GM18511 (cell line): ENCODE data around the gene PLEKHM2.
"Not testable (repeated sequence)": the region's sequence is repeated elsewhere in the genome, so short reads cannot be mapped to it uniquely, and the experiment has no call there.

Experiments used
- ATAC-seq: cut with Tn5 transposase; IDR thresholded peaks from one replicate; pipeline ENCODE4 v1.9.1; 2021; ENCODE audit warnings: mild to moderate bottlenecking, moderate library complexity; ENCODE audit not compliant: unreplicated experiment

Gene PLEKHM2, protein sequence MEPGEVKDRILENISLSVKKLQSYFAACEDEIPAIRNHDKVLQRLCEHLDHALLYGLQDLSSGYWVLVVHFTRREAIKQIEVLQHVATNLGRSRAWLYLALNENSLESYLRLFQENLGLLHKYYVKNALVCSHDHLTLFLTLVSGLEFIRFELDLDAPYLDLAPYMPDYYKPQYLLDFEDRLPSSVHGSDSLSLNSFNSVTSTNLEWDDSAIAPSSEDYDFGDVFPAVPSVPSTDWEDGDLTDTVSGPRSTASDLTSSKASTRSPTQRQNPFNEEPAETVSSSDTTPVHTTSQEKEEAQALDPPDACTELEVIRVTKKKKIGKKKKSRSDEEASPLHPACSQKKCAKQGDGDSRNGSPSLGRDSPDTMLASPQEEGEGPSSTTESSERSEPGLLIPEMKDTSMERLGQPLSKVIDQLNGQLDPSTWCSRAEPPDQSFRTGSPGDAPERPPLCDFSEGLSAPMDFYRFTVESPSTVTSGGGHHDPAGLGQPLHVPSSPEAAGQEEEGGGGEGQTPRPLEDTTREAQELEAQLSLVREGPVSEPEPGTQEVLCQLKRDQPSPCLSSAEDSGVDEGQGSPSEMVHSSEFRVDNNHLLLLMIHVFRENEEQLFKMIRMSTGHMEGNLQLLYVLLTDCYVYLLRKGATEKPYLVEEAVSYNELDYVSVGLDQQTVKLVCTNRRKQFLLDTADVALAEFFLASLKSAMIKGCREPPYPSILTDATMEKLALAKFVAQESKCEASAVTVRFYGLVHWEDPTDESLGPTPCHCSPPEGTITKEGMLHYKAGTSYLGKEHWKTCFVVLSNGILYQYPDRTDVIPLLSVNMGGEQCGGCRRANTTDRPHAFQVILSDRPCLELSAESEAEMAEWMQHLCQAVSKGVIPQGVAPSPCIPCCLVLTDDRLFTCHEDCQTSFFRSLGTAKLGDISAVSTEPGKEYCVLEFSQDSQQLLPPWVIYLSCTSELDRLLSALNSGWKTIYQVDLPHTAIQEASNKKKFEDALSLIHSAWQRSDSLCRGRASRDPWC

DNA sequence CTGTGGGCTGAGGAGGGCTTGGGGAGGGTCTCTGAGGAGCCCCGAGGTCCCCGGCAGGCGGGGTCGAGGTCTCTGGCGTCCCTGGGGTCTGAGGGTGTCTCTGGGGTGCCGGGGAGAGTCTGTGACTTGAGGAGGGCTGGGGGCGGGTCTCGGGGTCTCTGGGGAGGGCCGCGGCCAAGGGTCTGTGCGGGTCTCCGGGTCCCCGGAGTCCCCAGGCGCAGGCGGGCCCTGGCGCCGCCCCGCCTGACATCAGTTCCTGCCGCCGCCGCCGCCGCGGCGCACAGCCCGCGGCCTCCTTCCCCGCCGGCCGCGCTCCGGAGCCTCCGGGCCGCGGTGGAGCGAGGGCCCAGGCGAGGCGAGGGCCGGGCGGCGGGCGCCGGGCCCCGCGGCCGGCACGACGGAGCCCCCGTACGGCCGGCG, at the start of gene PLEKHM2:
Gene PLEKHM2, plus strand, starts transcription at position 279 of the 420 bp plus-strand sequence. CDS start 239 bp downstream, outside the sequence.
- ATAC-seq, result no peak

DNA sequence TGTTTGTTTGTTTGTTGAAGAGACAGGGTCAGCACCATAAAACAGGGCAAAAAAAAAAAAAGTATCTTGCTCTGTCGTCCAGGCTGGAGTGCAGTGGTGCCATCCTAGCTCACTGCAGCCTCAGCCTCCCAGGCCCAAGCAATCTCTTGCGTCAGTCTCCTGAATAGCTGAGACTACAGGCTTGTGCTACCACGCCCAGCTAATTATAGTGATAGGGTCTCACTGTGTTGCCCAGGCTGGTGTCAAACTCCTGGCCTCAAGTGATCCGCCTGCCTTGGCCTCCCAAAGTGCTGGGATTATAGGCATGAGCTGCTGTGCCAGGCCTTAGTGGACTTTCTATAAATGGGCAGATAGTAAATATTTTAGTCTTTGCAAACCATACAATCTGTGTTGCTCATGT, 47.7 kb upstream of the PLEKHM2 start:
- ATAC-seq, result no peak

DNA sequence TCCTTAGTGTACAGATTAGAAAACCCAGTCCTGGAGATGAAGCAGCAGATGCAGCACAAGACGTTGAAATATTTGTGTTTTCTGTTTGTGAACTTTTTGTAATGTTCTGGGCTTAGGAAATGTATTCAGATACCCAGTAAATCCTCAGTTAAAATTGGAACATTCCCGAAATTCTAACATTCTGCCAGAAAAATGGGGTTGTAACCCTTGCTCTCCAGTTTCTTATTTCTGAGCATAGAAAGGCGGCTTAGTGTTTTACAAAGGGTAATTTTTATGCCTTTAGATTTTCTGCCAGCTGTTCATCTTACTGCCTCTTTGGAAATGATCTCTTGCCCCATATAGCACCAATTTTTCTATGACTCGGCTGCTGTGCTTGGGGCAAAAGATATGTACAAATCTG, 46.3 kb upstream of the PLEKHM2 start:
- ATAC-seq, result no peak

DNA sequence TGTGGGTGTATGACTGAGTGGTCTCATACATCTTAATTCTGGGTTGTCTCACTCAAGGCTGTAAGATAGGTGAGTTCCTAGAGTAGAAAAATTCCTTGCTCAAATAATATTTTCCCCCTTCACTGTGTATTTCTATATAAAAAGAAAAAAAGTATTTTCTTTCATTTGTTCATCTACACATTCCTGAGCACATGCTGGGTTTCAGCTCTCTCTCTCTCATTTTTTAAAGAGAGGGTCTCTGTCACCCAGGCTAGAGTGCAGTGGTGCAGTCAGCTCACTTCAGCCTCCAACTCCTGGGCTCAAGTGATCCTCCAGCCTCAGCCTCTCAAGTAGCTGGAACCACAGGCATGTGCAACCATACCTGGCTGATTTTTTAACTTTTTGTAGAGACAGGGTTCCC, 44.9 kb upstream of the PLEKHM2 start:
- no peak for ATAC-seq

DNA sequence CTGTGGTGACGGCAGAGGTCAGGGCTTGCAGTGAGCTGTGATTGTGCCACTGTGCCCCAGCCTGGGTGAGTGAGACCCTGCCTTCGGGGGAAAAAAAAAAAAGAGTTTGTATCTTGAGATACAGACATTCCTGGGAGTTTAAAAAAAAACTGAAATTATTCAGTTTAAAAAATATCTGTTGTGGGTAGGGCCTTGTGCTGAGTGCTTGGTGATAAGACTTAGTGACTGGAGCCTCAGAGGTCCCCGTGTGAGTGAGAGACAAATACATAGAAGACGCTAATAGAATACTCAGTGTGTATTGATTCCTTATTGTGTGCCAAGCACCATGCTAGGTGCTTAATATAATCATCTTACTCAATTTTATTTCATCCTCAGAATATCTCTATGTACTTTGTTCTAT, 44.2 kb upstream of the PLEKHM2 start:
- no peak for ATAC-seq

DNA sequence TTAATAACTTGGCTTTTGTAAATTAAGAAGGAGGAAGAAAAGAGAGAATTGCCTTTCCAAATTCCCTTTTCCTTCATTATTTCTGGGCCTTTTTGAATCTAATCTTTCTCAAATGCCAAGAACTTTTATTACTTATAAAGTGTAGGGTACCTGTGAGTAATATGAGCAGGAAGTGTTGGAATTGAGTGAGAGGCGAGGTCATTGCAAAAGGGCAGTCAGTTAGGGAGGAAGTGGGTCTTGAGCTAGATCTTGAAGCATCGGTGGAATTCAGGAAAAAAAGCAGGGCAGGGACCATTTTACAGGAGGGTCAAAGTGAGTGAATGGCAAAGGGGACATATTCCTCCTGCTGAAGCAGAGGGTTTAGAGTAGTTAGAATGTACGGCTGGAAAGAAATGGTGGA, 43.5 kb upstream of the PLEKHM2 start:
- no peak for ATAC-seq

DNA sequence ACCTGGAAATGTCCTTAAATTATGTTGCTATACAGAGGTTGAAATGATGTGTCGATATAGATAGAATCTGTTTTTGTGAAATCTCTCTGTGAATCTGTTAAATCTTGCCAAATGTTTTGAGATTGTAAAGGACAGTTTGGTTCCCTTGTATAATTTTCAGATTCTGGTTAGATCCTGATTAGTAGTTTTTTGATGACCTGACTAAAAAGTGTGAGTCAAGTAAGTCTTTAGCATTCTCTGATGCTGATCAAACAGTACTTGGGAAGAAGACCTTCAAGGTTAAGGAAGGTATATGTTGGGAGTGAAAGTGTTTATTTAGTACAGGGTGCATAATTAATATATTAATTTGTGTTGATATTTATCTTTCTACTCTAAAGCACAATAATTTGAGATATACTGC, 34.2 kb upstream of the PLEKHM2 start:
- ATAC-seq, result no peak

DNA sequence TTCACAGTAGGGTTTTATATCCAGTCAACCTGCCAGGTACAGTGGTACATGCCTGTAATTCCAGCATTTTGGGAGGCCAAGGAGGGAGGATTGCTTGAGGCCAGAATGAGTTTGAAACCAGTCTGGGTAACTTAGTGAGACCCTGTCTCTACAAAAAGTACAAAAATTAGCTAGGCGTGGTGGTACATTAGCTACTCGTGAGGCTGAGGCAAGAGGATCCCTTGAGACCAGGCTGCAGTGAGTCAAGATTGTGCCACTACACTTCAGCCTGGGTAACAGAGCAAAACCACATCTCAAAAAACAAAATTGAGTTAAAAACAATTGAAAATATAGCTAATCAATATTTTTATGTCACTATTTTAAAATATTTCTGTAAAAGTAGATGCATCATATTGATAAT, 33.7 kb upstream of the PLEKHM2 start:
- no peak for ATAC-seq

DNA sequence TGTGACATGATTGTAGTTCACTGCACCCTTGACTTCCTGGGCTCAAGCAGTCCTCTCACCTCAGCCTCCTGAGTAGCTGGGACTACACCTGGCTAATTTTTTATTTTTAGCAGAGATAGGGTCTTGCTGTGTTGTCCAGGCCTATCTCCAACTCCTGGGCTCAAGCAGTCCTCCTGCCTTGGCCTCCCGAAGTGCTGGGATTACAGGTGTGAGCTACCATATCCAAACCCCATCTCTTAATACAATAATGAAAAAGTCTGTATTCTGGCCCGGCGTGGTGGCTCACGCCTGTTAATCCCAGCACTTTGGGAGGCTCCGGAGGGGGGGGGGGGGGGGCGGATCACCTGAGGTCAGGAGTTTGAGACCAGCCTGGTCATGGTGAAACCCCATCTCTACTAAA, 32.0 kb upstream of the PLEKHM2 start:
- ATAC-seq, result not testable (repeated sequence)

DNA sequence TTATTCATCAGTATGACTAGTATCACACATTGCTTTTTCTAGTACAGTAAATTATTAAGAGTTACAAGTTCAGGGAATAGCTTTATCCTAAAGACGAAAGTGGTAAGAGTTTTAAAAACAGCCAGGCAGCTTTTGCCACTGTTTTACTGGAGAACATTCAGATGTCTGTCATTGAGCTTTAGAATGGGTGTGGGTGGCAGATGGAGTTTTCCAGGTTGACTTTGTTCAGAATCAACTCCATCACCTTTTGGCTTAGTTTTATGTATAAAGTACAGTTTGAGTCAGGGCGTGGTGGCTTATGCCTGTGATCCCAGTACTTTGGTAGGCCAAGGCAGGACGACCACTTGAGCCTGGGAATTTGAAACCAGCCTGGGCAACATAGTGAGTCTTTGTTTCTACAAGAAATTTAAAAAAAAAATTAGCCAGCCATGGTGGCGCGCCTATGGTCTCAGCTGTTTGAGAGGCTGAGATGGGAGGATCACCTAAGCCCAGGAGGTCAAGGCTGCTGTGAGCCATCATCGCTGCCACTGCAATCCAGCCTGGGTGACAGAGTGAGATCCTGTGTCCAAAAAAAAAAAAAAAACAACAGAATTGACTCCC, 29.9 kb upstream of the PLEKHM2 start:
- ATAC-seq, result no peak

DNA sequence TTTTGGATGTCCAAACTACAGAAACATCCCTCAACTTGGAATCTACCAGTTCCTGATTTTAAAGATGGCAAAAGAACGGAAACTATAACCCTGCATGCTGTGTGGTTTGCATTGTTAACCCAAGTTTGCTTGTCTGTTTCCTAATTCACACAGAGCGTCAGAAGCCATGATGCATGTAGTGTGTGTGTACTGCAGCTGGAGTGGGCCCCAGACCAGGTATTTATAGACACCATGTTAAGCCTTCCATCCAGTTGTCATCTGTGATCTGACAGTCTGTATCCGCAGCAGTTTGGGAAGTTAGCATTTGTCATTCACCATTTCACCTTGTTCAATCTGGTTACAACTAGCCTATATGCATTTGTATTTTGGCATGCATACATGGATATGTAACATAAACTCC, 27.7 kb upstream of the PLEKHM2 start:
- ATAC-seq, result no peak

DNA sequence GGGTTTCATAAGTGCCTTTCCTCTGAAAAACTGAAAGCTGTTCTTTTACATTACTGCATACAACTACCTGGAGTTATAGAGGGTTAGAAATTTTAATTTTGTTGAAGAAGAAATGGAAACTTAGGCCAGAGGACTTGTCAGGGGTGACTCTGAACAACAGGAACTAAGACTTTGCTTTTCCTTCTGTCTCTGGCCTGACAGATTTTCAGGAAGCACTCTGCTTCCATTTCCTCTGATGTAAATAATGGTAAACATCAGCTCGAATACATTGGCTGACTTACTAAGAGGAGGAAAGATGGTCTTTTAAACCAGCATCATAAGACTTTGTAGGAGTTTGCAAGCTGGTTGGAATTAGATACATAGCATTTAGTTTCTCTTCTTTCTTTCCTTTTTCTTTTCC, 27.1 kb upstream of the PLEKHM2 start:
- no peak for ATAC-seq

DNA sequence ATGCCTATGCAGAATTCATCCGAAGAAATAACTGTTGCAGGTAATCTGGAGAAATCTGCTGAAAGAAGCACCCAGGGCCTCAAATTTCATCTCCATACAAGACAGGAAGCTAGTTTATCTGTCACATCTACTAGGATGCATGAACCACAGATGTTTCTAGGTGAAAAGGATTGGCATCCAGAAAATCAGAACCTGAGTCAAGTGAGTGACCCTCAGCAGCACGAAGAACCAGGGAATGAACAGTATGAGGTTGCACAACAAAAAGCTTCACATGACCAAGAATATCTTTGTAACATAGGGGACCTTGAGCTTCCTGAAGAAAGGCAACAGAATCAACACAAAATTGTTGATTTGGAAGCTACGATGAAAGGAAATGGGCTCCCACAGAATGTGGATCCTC, 24.0 kb upstream of the PLEKHM2 start:
- no peak for ATAC-seq

DNA sequence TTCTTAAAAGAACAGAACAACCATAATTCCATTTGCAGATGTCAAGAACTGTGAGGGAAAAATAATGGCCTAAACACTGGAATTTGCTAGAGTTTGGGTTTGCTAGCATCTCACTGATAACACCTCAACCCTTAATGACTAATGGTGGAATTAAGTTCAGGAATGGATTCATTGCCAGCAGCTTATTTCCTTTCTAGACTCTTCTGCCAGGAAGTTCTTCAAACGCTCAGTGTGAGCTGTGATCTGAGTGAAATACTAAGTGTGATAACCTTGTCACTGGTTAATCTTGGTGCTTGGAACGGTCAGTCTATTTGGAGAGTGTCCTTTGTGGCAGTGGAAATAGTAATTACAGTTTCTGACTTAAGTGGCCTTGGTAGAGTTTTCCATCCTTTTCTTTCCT, 21.6 kb upstream of the PLEKHM2 start:
- no peak for ATAC-seq

DNA sequence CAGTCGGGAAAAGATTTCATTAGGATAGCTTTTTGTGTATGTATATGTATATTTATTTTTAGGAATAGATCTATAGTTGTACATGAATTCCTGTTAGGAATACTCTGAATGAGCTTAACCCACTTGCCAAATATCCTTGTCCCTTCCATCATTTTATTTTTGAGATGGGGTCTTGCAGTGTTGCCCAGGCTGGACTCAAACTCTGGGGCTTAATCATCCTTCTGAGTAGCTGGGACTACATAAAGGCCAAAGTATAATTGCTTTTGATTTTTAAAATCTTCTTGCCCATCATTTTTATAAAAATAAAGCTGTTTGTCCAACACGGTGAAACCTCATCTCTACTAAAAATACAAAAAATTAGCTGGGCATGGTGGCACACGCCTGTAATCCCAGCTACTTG, 20.2 kb upstream of the PLEKHM2 start:
- no peak for ATAC-seq

DNA sequence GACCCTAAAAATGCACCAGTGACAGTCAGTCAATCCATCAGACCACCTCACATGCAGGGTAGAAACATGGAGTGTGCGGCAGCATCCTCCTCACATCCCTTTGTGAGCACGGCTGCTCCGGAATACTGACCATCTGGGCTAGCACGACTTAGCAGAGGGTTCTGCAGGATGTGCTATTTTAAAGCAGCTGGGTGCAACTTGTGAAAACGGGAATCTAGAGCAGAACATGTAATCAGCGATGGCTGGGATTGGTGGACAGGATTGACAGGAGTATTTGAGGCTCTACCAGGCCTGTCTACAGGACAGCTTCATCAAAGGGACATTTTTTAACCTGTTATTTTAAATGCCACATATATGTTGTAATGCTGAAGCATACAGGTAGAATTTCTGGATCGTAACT, 16.8 kb upstream of the PLEKHM2 start:
- ATAC-seq, result no peak

DNA sequence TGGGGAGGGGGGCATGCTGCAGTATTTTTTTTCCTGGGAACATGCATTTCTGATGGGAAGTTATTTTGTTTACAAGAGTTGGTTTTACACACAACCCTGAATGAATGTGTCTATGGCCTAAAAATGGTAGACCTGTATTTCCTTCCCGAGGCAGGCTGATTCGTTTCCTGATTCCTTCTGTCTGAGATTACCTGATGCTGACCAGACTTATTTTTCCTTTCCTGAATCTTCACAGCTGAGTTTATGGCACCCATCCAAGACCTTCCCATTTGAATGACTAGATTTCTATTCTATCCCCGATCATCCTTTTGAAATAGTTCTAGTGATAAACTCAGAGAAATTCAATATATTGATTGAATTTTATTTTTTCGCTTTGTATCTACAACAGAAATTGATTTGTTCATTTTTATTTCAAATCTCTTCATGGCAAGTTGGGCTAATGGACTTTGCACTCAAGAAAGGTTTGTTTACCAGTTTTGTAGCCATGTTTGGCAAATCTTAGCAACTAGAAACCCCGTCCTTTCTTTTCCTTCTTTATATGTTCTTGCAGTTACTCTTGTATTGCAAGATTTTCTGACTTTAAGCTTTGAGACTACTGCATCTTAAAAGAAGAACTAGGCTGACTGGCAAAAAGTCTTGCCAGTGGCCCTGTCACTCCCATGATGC, 15.9 kb upstream of the PLEKHM2 start:
- no peak for ATAC-seq

DNA sequence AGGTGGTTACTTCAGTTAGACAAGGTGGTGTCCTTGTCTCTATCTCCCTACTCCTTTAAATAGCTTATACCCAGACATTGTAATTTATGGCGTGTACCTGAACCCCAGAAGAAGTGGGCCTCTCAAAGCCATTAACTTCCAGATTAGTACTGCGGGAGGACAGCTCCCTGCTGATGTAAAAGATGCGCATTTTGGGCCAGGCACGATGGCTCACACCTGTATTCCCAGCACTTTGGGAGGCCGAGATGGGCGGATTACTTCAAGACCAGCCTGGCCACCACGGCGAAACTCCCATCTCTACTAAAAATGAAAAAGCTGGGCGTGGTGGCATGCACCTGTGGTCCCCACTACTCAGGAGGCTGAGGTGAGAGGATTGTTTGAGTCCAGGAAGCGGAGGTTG, 15.0 kb upstream of the PLEKHM2 start:
- ATAC-seq, result no peak

DNA sequence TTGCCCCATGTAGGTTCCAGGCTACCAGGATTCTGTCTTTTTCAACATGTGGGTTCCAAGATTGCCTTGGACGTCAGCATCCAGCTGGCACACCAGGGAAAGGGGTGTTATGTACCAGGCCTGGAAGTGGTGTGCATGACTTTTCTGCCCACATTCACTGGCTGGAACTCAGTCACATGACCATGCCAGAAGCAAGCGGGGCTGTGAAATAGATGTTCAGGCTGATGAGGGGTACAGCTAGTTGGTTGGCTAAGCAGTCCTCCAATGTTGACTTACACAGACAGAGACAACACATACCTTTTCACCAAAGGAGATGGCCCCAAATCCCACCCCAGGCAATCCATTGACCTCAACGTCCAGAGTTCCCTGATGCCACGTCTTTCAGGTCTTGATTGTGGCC, 14.3 kb upstream of the PLEKHM2 start:
- ATAC-seq, result no peak

DNA sequence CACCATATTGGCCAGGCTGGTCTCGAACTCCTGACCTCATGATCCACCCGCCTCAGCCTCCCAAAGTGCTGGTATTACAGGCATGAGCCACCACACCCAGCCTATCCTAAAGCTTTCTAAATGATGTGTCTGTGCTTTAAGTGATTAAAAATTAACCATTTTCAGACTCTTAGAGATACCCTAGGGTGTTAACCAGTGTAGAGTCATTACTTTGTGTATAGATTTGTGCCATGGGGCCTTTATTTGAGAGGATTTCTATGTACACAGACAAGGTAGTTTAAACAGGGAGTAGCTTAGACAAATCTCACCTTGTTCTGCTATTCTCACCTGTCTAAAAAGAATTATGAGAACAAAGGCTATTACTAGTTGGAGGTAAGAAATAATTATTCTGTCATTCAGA, 12.7 kb upstream of the PLEKHM2 start:
- ATAC-seq, result no peak
